Measurements from ENCODE around the gene SGIP1.

The SGIP1 gene

GRCh38 chr1:66770694-66771093 lies 236.7 kb downstream of the SGIP1 start:
- H3K27me3 ChIP-seq (ENCODE audit: control insufficient read depth, low read length) = 0 out of 2 replicates have a peak, but pooled peaks cover 2% of the 10 kb centered on the region
- no peak overlapping the region for H3K27ac ChIP-seq (ENCODE audit: low read depth, low read length)
- H3K79me2 ChIP-seq (ENCODE audit: control insufficient read depth, low read length) = no peaks in the 10 kb centered on the region
- H3K36me3 ChIP-seq (ENCODE audit: control insufficient read depth, low read length) = no peaks in the 10 kb centered on the region
- no peaks in the 10 kb centered on the region for H3K9me2 ChIP-seq (replicated peaks; ENCODE audit: control insufficient read depth, low read length)
- H3K4me2 ChIP-seq (ENCODE audit: low read length) = no peak overlapping the region
- no peaks in the 10 kb centered on the region for H3K9me3 ChIP-seq (ENCODE audit: control insufficient read depth, insufficient read depth, low read length)
- H3K4me1 ChIP-seq (ENCODE audit: control insufficient read depth, low read length) = no peaks in the 10 kb centered on the region
- no peaks in the 10 kb centered on the region for H3F3A ChIP-seq (ENCODE audit: control insufficient read depth, insufficient read depth)
- H3K4me3 ChIP-seq (ENCODE audit: low read length) = no peak overlapping the region
- no peaks in the 10 kb centered on the region for H4K20me1 ChIP-seq (ENCODE audit: control insufficient read depth, insufficient read depth, low read depth, low read length)
- TF ChIP-seq CTCF (IDR thresholded peaks at IDR 0.05; ENCODE audit: low read depth, low read length, poor library complexity, severe bottlenecking) (no peak), EZH2phosphoT487 (IDR thresholded peaks at IDR 0.05; ENCODE audit: borderline replicate concordance, low read length) (no peak)

GRCh38 chr1:66773227-66773626 lies 239.3 kb downstream of the SGIP1 start:
- Histone ChIP-seq H3F3A (ENCODE audit: control insufficient read depth, insufficient read depth) (no peaks in the 10 kb centered on the region), H3K27ac (ENCODE audit: low read depth, low read length) (no peak overlapping the region), H3K4me2 (ENCODE audit: low read length) (no peak overlapping the region), H3K9me2 (replicated peaks; ENCODE audit: control insufficient read depth, low read length) (no peaks in the 10 kb centered on the region), H3K4me3 (ENCODE audit: low read length) (no peak overlapping the region), H3K36me3 (ENCODE audit: control insufficient read depth, low read length) (no peaks in the 10 kb centered on the region), H3K9me3 (ENCODE audit: control insufficient read depth, insufficient read depth, low read length) (no peaks in the 10 kb centered on the region), H3K27me3 (ENCODE audit: control insufficient read depth, low read length) (0 out of 2 replicates have a peak, but pooled peaks cover 4% of the 10 kb centered on the region), H4K20me1 (ENCODE audit: control insufficient read depth, insufficient read depth, low read depth, low read length) (no peaks in the 10 kb centered on the region), H3K79me2 (ENCODE audit: control insufficient read depth, low read length) (no peaks in the 10 kb centered on the region), H3K4me1 (ENCODE audit: control insufficient read depth, low read length) (no peaks in the 10 kb centered on the region)
- TF ChIP-seq CTCF (IDR thresholded peaks at IDR 0.05; ENCODE audit: low read depth, low read length, poor library complexity, severe bottlenecking) (no peak), EZH2phosphoT487 (IDR thresholded peaks at IDR 0.05; ENCODE audit: borderline replicate concordance, low read length) (no peak)

GRCh38 chr1:66774438-66774837 lies 240.5 kb downstream of the SGIP1 start:
- H3K4me3 ChIP-seq (ENCODE audit: low read length) = no peak overlapping the region
- H3K4me2 ChIP-seq (ENCODE audit: low read length) = no peak overlapping the region
- H3F3A ChIP-seq (ENCODE audit: control insufficient read depth, insufficient read depth) = no peaks in the 10 kb centered on the region
- H4K20me1 ChIP-seq (ENCODE audit: control insufficient read depth, insufficient read depth, low read depth, low read length) = no peaks in the 10 kb centered on the region
- 0 out of 2 replicates have a peak, but pooled peaks cover 4% of the 10 kb centered on the region for H3K27me3 ChIP-seq (ENCODE audit: control insufficient read depth, low read length)
- H3K79me2 ChIP-seq (ENCODE audit: control insufficient read depth, low read length) = no peaks in the 10 kb centered on the region
- no peaks in the 10 kb centered on the region for H3K9me3 ChIP-seq (ENCODE audit: control insufficient read depth, insufficient read depth, low read length)
- no peak overlapping the region for H3K27ac ChIP-seq (ENCODE audit: low read depth, low read length)
- TF ChIP-seq EZH2phosphoT487 (IDR thresholded peaks at IDR 0.05; ENCODE audit: borderline replicate concordance, low read length) (no peak), CTCF (IDR thresholded peaks at IDR 0.05; ENCODE audit: low read depth, low read length, poor library complexity, severe bottlenecking) (no peak)
- no peaks in the 10 kb centered on the region for H3K9me2 ChIP-seq (replicated peaks; ENCODE audit: control insufficient read depth, low read length)
- no peaks in the 10 kb centered on the region for H3K36me3 ChIP-seq (ENCODE audit: control insufficient read depth, low read length)
- no peaks in the 10 kb centered on the region for H3K4me1 ChIP-seq (ENCODE audit: control insufficient read depth, low read length)

Measured in DOHH2 (cell line).